ENCODE data around the gene MYOF.
"Not testable (repeated sequence)": the region's sequence is repeated elsewhere in the genome, so short reads cannot be mapped to it uniquely, and the experiment has no call there.

MYOF gene

GRCh38 chr10:93475871-93476270 is 6.3 kb downstream of the MYOF start:
- DNase-seq, result no peak

DNA sequence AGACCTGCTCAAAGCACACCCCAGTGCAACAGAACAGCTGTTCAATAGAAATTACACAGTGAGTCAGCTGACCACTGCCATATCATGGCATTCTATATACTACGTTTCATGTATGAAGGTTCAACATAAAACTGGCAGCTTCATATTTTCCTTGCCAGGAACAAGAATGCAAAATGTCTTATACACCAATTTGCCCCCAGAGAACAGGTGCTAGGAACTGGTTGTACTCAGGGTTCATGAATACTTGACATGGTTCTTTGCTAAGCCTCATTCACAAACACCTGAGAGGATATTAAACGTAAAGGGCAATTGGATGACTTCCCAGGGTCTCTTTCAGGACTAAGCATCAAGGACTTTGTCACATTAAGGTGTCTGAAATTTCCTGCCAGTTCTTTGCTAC is 6.9 kb downstream of the MYOF start:
- DNase-seq, result no peak

- no peak for DNase-seq
Measured at GRCh38 chr10:93473804-93474472, 8.2 kb downstream of the MYOF start.

- DNase-seq, result no peak
Measured at GRCh38 chr10:93473161-93473560, 9.0 kb downstream of the MYOF start.

DNA sequence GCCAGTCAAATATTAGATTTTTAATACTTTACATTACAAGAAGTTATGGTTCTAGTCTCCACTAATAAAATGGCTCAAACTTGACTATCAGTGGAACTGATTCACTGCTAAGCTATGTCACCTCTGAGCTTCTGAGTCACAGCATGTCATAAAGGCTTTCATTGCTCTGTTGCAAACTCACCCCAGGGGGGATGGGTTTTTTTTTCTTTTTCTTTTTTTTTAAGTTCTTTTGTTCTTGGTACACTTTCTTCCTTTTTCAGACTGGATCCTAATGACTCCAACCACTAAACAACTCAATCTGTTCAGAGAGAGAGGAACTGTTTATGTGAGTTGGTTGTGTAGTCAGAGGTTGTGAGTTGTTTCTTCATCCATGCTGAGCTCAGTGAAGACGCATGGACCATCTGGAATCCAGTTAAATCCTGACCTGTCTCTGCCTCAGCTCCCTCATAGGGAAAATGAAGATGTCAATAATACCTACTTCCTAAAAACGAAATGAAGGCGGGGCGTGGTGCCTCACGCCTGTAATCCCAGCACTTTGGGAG is 11.0 kb downstream of the MYOF start:
- DNase-seq, result no peak

DNA sequence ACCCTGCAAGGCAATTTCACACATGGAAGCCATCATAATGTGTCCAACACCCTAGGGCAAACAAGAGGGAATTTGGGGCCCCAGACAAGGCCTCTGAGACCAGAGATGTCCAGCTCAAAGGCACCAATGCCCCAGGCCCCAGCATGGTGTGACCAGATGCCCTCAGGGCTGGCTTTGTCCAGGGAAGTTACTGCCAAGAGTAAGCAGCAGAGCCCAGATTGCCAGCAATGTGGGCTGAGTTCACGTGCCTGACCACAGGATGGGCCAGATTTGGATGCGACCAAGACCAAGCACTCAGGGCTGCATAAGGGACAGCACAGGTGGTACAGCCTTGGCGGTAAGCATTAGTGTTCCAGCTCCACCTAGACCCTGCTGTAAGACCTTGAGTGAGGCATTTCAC is 12.7 kb downstream of the MYOF start:
- DNase-seq, result no peak

DNA sequence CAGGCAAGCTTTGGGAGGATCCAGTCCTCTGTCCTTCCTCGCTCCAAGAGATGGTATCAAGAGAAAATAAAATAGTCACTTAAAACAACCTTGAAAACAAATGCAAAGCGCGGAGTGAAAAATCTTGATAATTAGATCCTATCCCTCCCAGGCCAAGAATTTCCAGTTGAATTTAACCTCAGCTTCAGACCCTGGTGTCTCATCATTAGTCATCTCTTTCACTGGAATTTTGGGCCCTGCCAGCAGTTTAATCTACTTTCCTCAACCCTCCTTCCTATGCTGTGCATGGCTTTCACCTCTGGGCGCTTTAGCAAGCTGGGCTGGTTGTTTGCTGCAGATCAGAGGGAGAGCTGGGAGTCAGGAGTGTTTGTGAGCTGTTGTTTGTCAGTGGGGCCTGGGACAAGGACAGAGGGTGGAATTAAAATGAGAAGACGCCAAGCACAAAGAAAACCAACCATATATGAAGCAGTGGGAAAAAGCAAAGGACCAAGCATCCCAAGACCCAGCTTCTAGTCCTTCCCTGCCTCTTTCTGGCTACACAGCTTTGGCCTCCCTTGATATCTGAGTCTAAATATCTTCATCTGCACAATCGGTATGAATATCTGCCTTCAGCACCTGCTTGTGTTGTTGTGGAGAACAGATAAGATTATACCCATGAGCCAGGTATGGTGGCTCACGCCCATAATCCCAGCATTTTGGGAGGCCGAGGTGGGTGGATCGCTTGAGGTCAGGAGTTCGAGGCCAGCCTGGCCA is 13.5 kb downstream of the MYOF start:
- DNase-seq, result no peak

DNA sequence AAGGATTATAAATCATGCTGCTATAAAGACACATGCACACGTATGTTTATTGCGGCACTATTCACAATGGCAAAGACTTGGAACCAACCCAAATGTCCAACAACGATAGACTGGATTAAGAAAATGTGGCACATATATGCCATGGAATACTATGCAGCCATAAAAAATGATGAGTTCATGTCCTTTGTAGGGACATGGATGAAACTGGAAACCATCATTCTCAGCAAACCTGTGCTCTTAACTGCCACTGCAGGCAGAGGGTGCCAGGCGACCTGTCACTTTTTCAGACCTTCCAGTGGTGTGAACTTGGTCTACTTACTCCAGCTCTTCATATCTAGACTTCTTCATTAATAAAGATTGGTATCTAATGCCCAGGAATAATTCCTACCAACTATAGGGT is 14.5 kb downstream of the MYOF start:
- not testable (repeated sequence) for DNase-seq

DNA sequence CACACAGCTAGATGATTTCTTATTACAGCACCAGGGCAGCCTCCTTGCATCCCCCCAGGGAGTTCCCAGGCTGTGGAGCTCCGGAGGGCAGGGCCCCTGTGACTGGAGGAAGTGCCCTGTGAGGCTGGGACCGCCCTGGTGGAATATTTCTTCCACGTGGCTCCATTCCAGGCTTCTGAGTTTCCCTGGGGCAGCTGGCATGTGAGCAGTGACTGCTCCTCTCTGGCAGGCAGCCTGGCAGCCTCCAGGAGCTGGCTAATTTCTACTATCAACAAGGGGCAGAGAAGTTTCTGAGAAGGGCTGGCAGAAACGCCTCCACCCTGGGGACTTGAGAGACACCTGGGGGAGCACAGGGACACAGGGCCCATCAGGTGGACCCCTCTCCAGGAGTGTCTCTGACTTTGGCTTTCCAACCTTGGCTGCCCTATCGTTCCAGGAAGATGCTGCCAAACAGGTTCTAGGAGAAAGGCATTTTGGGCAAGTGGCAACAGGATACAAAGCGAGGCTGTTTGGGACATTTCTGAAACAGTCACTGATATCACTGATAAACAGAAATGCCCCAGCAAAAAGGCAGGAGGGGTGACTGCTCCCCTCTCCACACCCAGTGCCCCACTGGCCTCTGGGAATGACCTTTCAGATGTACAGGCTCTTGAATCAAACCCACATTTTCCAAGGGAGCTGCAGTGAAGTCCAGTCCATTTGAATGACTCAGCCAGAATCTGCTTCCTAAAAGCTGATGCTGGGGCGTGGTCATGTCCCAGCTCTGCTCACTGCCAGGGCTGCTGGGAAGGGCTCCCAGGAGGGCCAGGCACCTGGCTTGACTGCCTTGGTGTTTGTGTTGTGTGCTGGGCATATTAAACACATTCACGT is 16.1 kb downstream of the MYOF start:
- DNase-seq, result no peak

- DNase-seq, result no peak
Measured at GRCh38 chr10:93464776-93465388, 17.3 kb downstream of the MYOF start.

GRCh38 chr10:93463723-93464476 is 18.2 kb downstream of the MYOF start:
- no peak for DNase-seq

DNA sequence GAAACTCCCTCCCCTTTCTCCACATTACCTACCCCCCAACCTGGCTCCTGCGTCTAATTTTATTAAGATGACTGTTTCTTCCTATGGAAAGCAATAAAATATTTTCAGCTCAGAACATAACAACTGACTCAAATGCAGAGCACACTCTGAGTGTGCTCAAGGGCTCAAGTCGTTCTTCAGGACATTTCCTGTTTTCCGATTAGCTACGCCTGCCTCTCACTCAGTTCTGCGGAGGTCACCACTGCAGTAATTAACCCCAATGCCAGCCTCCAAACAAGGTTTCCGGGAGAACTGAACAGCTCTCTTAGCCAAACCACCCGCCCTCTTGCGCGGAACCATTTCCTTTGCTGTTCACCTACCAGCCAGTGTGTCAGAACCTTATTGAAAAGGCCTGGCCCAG is 19.3 kb downstream of the MYOF start:
- peak; percentile 21 for DNase-seq

- DNase-seq, result no peak
Measured at GRCh38 chr10:93462371-93462770, 19.8 kb downstream of the MYOF start.

GRCh38 chr10:93461807-93462178 is 20.3 kb downstream of the MYOF start:
- no peak for DNase-seq

DNA sequence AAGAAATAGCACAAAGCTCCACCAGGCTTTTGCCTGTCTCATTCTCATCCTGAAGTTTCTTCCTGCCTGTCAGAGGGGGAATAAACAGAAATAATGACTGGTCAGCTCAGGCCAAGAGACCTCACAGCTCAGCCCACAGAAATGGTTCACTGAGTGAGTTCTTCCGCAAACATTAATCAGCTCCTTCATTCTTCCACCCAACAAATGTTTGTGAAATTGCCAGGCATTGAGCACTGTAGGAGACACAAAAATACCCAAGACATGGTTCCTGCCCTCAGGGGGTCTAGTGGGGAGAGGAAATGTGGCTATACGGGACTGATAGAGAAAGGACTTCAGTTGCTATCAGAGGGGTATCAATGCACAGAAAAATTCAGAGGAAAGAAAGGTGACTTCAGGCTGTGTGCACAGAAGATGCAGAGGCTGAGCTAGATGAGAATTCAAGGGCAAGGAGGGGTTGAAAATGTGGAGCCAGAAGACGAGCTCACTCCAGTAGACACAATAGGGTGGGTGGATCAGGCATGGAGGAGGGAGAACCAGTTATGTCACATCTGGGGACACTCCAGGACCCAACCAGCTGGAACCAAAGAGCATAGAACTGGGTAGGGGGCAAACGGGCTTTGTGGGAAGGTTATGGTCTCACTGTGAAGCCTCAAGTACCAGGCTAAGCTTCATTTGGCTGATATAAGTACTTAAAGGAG is 20.9 kb downstream of the MYOF start:
- no peak for DNase-seq

DNA sequence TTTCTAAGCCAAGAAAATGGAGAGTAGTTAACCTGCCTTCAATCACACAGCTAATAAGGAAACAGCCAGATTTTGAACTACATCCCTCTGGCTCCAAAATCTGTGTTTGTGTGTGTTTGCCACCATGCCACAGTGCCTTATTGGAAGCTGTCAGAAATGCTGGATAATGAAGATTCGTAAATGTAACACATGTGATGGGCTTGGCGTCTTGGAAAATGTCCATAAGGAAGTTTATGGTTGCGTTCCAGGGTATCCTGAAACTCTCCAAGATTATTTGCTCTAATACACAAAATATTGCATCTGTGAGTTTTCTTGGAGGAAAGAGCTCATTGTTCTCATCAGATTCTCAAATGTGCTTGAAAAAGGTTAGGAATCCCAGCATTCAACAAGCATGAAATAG is 22.7 kb downstream of the MYOF start:
- DNase-seq, result no peak

DNA sequence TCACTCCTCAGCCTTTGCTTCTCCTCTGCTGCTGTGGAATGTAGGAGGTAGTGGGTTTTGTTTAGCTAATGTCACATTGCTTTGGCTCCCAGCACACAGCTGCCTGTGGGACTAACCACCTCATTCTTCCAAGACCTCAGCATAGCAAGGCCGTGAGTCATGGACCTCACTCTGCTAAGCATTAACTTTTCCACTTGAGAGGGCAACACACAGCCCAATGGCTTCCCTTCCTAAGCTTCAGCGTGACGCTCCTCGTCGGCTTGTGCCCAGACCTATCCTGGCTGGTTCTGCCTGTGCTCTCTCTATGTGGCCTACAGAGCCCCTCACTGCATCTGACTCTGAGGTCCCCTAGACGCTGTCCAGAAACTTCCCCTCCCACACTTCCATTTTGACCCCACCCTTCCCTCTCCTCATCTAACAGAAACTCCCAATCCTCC is 23.3 kb downstream of the MYOF start:
- DNase-seq, result no peak

- DNase-seq, result no peak
Measured at GRCh38 chr10:93457511-93457910, 24.6 kb downstream of the MYOF start.

DNA sequence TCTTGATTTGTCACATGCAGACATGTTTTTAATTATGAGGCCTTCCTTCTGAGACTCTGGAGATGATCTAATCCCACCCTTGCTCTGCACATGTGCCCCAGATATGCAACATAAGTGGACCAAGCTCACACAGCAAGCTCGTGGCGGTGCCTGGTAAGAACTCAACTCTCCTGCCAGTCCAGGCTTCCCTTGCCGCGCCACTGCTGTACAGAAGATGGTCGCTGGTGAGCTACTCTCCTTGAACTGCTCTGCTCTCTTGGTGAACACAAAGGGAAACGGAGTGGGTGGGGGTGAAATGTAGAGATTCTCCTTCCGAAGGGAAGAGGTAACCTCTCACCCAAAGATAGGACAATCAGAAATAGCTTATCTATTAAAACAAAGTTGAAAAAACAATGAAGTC is 25.7 kb downstream of the MYOF start:
- DNase-seq, result no peak

GRCh38 chr10:93454736-93455135 is 27.4 kb downstream of the MYOF start:
- no peak for DNase-seq

DNA sequence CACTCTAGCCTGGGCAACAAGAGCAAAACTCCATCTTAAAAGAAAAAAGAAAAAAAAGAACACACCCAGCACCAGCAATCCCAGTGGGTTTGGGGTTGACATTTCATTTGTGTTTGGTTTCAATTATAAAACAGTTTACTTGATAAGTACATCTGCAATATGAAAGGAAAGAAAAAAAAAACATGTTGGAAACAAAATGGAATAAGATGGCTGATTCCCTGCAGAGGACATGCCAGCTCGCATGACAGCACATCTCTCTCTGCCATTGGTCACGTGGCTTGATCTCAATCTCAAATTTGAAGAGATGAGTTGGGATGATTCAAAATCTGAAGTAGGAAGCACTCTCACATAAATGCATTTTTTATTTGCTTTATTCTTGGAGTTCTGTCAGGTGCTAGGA is 28.0 kb downstream of the MYOF start:
- no peak for DNase-seq

- no peak for DNase-seq
Measured at GRCh38 chr10:93452143-93452542, 30.0 kb downstream of the MYOF start.
